HG02938 (cell line): ENCODE measurements around the gene BAHD1.

Source experiments
- ATAC-seq: cut with Tn5 transposase; IDR thresholded peaks from one replicate; pipeline ENCODE4 v1.9.1; 2021; ENCODE audit warnings: mild to moderate bottlenecking, moderate library complexity; ENCODE audit not compliant: unreplicated experiment

BAHD1 gene

DNA sequence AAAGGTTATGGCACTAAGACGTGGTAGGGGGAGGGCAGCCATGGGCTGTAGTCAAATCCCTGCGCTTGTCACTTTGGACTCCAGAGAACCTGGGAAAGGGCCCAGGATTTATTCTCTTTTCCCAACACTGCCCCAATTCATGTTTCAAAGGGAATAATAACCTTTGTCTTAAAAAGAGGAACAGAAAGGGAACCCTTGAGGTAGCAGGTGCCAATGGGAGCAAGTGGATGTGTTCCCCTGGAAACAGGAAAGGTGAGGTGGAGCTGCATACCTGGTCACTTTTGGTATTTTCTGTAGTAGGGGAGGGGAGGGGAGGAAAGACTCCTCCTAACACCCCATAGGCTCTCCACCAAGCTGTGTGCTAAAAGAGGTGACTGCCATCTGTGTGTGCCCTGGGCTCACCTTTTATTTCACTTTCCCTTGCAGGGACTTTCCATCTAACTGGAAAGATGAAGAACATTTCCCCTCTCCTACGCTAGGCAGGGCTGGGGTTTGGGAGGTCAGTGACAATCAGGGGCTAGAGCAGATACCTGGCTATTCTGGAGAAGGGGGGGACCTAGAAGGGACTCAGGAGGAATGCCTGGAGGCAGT lies 23.9 kb downstream of the BAHD1 start:
- ATAC-seq, result no peak

DNA sequence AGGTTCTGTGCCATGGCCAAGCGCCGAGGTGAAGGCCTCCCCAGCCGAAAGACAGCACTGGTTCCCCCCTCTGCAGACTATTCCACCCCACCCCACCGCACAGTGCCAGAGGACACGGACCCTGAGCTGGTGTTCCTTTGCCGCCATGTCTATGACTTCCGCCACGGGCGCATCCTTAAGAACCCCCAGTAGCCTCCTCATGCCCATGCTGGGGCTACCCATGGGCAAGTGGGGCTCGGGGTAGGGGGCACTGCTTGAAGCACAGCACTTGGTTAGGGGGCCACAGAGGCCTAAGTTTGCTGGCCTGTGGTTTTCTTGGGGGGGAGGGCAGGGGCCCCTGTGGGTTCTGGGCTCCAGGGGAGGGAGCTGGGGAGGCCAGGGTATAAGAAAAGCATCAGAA lies 25.2 kb downstream of the BAHD1 start:
- no peak for ATAC-seq

DNA sequence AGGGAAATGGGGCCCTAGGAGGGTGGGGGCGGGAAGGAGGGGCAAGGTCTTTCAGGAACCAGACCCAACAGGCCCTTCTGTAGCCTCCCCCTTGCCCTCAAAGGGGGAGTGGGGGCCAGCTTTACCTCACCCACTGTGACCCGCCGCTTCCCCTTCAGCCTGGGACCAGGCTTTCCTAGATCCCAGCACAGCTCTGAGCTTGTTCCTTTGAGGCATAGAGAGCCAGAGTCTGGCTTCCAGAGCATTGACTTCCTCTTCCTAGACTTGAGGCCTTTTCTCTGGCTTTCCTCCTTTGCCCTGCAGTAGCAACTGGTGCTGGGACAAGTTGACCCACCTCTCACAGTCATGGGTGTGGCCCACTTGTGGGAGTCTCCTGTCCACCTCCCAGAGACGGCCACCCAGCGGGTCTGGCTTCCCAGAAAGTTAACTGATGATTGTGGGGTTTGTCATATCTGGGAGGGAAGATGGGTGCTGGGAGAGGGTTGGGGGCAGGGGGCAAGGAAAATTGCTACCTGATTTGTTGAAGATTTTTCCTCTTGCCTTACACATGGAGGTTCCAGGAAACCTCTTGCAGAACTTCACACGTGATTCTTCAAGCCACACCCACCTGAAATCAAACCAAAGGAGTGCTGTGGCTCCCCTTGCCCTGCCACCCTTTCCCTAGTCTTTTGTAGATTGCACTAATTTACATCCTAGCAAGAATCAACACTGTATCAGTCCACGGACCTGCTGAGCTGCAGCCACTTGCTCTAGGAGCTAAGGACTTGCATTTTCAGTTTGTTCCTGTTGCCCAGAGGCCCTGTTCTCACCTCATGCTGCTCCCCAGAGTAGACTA lies 25.9 kb downstream of the BAHD1 start:
- no peak for ATAC-seq

DNA sequence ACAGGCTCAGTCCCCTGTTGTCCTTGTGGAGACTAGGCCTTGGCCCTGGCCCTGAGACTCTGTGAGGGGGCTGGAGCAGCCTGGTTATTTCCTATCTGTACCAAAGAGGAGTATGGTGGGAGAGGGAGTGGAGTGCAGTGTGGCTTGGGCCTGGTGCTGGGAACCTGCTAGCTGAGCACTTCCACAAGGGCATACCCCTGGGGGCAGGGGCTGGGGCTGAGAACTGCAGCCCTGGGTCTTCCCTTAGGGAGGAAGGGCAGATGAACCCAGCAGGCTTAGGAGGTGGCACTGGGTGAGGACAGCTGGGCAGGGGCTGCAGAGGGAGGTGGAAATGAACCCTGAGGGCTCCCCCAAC lies 26.5 kb downstream of the BAHD1 start:
- ATAC-seq, result no peak

DNA sequence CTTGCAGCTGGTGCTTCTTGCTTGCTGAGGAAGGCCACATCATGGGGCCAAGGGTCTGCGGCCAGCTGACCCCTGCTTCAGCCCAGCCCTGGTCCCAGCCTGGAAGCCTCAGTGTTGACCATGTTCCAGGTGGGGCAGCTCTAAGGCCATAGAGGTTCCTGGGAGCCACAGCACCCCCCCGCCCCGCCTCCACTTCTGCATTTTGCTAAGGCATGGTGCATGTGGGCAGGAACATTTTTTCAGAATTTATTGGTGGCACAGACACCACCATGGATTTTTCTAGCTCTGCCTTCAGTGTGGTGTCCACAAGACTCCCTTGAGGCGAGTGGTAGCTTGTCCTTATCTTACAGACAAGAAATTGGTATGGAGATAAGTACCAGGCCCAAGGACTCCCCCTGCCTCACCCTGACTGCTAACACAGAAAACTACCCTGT lies 28.2 kb downstream of the BAHD1 start:
- ATAC-seq, result no peak

DNA sequence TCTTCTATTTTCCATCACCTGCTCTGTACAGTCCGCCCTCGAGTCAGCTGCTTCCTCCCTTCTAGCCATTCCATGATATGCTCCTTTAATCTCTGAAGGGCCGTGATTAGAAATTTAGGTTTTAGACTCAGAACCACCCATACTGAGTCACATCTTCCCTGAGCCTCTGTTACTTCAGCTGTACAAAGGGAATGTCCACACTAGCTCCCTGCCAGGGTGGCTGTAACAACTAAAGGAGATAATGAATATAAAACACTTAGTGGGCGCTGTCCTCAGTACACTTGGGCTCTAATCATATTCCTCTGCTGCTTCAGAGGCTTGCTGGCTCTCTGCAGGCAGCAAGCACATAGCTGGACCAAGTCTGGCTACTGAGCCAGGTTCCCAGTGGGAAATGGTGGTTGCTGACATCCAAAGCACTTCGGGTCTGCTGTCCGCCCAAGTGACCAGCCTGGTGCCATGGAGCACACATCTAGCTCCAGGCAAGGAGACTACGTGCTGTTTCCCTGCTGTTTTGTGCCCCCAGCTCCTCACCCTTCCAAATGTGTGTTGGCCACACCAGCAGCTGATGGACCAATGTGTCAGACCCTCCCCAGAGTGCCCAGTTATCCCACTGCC lies 29.1 kb downstream of the BAHD1 start:
- ATAC-seq, result no peak

DNA sequence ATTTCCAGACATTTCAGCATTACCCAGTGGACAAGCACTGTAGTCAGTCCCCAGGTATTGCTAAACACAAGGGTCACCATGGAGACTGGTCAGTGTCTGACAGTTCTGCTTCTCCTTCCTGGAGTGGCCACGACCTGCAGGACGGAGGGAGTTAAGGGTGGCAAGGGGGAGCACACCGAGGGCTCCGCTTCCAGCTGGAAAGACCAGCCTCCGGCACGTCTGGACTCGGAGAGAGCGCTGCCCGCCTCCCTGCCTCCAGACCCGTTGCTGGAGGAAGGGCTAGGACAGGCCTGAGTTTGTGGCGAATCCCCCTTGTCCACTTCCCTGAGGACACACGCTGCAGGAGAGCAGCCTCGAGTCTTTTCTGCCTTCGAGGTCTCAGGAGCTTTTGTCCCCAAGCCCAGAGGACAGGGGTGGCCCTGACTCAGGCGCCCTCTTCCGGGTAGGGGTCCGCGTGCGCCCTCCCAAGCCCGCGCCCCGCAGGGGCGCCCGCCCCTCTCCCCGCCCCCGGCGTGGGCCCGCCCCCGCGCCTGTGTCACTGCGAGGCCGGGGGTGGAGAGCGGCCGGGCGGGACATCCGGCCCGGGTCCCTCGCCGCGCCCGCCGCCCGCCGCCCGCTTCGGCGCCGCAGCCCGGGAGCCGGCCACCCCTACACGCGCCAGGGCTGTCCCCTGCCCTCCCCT lies 29.8 kb downstream of the BAHD1 start, which contains the start of gene CHST14:
Gene CHST14 (plus strand): TSS at position 562 of the 682 bp plus-strand sequence. CDS start 230 bp downstream, outside the sequence.
- ATAC-seq, result no peak

DNA sequence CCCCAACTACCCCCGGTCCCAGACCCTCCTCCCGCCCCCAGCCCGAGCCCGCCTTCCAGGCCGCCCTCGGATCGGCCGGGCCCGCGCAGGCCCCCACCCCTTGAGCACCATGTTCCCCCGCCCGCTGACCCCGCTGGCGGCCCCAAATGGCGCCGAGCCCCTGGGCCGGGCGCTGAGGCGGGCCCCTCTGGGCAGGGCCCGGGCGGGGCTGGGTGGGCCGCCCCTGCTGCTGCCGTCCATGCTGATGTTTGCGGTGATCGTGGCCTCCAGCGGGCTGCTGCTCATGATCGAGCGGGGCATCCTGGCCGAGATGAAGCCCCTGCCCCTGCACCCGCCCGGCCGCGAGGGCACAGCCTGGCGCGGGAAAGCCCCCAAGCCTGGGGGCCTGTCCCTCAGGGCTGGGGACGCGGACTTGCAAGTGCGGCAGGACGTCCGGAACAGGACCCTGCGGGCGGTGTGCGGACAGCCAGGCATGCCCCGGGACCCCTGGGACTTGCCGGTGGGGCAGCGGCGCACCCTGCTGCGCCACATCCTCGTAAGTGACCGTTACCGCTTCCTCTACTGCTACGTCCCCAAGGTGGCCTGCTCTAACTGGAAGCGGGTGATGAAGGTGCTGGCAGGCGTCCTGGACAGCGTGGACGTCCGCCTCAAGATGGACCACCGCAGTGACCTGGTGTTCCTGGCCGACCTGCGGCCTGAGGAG lies 30.5 kb downstream of the BAHD1 start:
- ATAC-seq, result no peak

DNA sequence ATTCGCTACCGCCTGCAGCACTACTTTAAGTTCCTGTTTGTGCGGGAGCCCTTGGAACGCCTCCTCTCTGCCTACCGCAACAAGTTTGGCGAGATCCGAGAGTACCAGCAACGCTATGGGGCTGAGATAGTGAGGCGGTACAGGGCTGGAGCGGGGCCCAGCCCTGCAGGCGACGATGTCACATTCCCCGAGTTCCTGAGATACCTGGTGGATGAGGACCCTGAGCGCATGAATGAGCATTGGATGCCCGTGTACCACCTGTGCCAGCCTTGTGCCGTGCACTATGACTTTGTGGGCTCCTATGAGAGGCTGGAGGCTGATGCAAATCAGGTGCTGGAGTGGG lies 31.0 kb downstream of the BAHD1 start:
- ATAC-seq, result no peak

DNA sequence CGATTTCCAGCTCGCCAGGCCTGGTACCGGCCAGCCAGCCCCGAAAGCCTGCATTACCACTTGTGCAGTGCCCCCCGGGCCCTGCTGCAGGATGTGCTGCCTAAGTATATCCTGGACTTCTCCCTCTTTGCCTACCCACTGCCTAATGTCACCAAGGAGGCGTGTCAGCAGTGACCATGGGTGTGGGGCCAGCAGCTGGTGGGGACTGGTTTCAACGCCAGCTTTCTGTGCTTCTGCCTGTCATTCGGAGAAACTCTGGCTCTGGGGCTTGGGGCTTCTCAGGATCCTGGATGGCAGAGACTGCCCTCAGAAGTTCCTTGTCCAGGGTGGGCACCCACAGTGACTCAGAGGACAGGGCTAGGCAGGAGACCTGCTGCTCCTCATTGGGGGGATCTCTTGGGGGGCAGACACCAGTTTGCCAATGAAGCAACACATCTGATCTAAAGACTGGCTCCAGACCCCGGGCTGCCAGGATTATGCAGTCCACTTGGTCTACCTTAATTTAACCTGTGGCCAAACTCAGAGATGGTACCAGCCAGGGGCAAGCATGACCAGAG lies 31.5 kb downstream of the BAHD1 start:
- no peak for ATAC-seq

DNA sequence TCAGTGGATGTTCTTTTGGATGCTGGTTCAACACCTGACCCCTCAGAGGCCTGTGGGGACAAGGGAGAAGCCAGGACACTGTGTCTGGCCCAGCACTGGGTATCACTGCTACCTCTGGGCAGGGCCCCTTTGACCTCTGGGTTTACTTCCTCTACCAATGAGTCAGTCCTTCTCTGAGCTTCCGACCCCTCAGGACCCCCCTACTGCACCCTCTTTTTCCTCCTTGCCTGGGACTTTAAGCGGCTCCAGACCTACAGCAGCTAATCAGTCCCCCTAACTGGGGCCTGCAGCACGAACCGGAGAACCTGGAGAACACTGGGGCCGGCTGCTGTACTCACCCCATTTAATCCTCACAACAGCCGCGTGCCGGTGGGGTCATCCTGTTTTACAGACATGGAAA lies 33.8 kb downstream of the BAHD1 start:
- no peak for ATAC-seq

DNA sequence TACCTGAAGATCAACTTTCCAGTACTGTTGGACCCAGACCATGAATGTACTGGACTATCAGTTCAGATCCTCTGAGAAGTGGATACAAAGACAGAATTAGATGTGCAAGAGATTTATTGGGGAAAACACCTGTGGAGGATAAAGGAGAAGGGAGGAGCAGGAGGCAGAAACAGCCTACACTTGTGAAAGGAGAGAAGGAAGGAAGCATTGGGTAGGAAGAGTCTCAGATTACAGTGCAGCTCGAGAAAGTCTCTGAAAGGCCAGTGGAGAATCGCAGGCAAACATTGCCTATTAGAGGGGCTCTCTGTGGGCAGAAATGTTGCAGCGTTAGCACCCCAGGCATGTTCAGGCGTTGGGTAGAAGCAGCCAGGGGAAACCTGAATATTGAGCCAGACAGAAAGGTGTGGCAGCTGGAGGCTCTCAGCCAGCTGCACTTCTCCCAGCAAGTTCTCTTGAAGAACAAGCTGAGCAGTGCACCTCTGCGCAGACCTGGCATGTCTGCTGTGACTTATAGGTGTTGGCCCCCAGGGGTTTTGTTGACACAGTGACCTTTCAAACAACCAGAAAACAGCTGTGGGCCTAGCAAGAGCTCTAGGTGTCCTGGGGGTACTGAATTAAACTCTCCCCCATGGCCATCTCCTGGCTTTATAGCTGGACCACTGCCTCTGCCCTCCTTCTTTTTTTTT lies 37.0 kb downstream of the BAHD1 start:
- no peak for ATAC-seq

DNA sequence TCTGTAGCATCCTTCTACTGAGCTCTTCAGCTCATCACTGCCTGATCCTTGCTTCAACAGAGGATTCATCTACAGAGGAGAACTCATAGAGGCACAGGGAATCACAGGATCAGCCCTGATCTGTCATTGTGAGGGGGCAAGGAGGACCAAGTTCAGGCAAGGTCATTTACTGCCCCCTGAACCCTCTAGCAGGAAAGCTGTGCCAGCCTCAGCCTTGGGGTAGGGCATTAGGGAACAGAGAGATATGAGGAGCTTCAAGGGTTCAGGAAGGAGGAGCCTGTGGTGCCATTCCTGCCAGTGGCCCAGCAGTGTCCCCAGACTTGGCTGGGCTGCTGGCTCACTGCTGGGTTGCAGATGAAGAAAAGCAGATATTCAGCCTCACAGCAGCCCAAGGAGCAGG lies 38.3 kb downstream of the BAHD1 start:
- ATAC-seq, result no peak

DNA sequence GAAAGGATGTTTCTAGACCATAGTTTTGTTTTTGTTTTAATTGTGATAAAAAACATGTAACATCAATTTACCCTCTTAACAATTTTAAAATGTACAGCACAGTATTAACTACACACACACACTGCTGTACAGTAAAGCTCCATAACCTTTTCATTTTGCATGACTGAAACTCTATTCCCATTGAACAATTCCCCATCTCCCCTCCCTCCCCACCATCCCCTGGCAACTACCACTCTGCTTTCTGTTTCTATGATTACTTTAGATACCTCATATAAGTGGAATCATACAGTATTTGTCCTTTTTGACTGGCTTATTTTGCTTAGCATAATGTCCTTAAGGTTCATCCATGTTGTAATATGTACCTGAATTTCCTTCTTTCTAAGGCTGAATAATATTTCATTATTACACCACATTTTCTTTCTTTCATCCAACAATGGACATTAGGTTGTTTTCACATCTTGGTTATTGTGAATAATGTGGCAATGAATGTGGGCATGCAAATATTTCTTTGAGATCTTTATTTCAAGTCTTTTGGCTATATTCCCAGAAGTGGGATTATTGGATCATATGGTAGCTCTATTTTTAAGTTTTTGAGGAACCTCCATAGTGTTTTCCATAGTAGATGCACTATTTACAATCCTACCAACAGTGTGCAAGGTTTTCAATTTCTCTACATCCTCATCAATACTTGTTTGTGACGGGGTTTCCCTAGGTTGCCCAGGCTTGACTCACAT lies 40.8 kb downstream of the BAHD1 start:
- ATAC-seq, result no peak

DNA sequence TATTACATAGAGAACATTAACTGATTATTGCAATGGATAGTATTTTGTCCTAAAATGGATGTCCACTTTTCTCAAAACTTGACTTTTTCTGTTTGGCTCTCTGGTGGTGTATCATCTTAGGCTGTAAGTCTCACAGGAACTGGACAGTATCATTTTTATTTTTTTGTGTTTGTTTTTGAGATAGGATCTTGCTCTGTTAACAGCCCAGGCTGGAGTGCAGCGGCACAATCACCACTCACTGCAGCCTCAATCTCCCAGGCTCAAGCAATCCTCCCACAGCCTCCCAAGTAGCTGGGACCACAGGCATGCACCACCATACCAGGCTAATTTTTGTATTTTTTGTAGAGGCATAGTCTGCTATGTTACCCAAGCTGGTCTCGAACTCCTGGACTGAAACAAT lies 43.2 kb downstream of the BAHD1 start:
- no peak for ATAC-seq

DNA sequence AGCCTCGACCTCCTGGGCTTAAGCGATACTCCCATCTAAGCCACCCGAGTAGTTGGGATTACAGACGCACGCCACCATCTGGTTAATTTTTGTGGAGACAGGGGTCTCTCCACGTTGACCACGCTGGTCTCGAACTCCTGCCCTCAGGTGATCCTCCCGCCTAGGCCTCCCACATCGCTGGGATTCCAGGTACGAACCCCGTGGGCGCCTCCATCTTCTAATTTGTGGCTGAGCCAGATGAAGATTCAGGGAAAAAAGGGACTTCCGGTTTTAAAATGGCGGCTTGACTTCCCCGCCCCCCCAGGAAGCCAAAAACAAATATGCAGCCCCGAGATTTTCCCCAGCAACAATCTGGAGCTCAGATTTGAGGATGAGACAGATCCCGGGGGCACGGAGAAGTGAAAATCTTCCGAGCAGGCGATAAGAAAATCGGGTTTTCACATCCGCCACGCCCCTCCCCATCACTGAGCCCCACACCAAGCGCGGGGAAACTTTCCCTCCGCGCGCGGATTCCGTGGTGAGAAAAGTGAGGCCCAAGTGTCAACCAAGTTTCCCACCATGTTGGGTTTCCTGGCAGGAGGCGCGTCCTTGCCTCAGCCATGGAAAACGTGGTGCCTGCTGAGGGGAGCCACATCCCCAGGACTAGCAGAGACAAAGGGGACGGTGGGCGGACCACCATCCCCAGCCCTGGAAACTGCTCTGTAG lies 45.5 kb downstream of the BAHD1 start:
- no peak for ATAC-seq

DNA sequence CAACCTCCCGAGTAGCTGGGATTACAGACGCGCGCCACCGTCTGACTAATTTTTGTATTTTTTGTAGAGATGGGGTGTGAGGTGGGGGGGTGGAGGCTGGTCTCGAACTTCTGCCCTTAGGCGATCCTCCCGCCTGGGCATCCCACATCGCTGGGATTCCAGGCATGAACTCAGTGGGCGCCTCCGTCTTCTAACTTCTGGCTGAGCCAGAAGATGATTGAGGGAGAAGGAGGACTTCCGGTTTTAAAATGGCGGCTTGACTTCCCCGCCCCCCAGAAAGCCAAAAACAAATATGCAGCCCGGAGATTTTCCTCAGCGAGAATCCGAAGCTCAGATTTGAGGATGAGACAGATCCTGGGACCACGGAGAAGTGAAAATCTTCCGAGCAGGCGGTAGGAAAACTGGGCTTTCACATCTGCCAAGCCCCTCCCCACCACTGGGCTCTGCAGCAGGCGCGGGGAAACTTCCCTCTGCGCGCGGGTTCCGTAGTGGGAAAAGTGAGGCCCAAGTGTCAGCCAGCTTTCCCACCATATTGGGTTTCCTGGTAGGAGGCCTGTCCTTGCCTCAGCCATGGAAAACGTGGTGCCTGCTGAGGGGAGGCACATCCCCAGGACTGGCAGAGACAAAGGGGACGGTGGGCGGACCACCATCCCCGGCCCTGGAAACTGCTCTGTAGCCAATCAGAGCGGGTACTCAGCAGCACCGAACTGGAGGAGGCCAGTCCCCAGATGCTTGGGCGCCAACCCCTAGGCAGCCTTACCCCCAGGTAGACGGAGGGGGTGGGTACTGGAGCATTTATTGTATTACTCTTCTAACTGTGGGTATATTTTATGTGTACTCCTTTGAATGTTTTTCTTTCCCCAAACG lies 47.3 kb downstream of the BAHD1 start:
- no peak for ATAC-seq
